Iris pigment epithelial cell (primary cell): ENCODE measurements around the gene OR10AD1.
"Not testable (repeated sequence)": the region's sequence is repeated elsewhere in the genome, so short reads cannot be mapped to it uniquely, and the experiment has no call there.

ENCODE experiments used
- DNase-seq: peaks from one replicate; pipeline ENCODE4 v3.0.0-alpha.2; 2011; ENCODE audit warnings: low read depth

Gene OR10AD1

DNA sequence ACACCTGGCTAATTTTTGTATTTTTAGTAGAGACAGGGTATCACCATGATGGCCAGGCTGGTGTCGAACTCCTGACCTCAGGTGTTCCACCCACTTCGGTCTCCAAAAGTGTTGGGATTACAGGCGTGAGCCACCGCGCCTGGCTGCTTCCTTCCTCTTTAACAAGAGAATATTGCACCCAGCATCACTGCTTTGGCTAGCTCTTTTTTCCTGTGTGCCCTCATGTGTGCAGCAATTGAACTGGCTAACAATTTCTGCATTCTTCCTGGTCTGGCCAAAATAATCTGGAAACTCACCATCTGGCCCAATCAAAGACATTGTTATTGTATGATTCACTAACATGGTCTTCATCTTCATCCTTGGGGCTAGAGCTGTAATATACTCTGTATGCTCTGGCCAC lies 43.0 kb downstream of the OR10AD1 start:
- DNase-seq, result no peak

DNA sequence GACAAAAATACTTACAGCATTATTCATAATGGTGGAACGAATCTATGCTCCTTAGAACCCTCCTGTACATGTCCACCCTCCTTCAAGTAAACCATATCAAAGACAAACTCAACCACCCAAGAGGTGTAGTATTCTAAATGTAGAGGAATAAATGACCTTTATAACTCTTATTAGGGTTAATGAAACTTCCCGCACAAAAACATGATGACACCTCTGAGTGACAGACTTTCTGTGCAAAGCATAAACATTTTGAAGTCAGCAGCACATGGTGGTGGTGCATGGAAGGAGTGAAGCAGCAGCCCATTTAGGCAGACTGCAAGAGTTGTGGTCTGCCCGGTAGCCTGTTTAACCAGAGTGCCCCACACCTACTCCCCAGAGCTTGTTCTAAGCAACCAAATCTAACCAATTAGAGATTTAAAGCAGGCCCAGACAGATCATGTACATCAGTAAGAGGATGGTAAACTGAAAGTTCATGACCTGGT lies 45.2 kb downstream of the OR10AD1 start:
- no peak for DNase-seq

DNA sequence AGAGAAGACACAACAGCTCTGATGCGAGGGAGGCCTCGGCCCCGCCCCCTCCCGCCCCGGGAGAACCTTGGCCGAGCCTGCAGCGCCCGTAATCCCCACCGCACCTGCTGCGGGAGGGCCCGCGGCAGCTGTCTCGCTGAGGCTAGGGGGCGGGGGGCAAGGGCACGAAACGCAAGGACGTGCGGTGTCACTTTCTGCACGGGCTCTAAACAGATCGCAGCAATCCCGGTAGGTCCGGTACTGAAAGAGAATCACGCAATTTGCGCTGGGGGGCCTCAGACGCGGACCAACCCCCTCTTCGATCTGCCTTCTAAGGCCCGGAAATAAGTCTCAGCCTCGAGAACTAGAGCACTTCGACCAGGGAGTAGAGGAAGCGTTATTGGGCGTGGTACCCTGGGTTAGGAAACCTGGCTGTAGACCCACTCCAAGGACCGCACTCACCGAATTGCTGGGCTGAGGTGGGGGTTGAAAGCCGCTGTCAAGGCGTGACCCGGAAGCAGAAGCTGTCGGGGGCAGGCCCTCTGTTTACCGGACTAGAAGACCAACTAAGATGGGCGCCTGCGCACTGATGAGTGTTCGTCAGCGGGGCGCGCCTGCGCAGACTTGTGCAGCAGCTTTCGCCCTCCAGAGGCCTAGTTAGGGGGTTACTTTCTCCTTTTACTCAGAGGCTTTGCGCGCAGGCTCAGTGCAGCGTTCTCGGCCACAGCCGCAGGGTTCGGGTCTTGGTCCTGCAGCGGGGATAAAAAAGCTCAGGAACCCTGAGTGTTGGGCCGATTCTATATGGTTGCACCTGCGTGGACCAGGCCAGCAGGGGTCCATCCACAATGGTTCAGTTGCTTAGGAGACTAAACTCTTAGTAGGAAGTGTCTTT lies 45.8 kb downstream of the OR10AD1 start, which contains the start of gene ASB8:
Gene ASB8, minus strand, starts transcription at position 498 of the 871 bp plus-strand sequence. CDS start 4,019 bp downstream, outside the sequence.
- DNase-seq, result peak; percentile 96

DNA sequence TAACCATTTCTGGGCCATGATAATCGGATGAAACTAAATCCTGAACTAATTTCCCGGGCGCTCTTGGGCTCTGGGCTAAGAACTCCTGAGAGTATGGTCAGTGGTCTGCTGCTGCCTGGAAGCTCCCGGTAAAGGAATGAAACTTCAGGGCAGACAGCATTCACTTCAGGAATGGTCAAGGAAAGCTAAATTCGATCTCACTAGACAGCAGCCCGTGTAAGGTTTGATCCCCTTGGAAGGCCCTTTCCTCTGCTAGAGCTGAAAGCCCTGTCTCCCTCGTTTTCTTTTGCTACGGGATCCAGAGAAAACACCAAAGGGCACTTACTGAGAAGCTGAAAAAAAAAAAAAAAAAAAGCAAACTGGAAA lies 46.5 kb downstream of the OR10AD1 start:
- no peak for DNase-seq

DNA sequence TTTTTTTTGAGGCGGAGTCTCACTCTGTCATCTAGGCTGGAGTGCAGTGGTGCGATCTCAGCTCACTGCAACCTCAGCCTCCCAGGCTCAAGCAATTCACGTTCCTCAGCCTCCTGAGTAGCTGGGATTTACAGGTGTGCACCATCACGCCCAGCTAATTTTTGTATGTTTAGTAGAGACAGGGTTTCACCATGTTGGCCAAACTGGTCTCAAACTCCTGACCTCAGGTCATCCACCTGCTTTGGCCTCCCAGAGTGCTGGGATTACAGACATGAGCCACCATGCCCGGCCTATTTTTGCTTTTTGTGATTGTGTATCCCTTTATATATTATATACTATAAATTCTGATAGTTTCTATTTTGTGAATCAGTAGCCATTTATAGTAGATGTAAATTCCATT lies 47.3 kb downstream of the OR10AD1 start:
- not testable (repeated sequence) for DNase-seq
